Trophoblast cell (in vitro differentiated cells and primary cell): ENCODE data around the gene TMEM30A.
A peak's percentile ranks its signal among the peaks of the same experiment; 100 is the strongest.

Experiments
- DNase-seq, 2 donors: peaks; one replicate each; pipeline ENCODE4 v3.0.0-alpha.2; 2016
- H2AFZ ChIP-seq: 2 replicates; pipeline ENCODE4 v1.6.1; 2013; ENCODE audit warnings: low read length, moderate library complexity, mild to moderate bottlenecking; ENCODE audit not compliant: insufficient read depth, poor library complexity
- H2AK5ac ChIP-seq: 2 replicates; pipeline ENCODE4 v1.6.1; 2013; ENCODE audit warnings: mild to moderate bottlenecking, low read length
- H2BK120ac ChIP-seq: 2 replicates; pipeline ENCODE4 v1.6.1; 2013; ENCODE audit warnings: low read length, mild to moderate bottlenecking, moderate library complexity; ENCODE audit not compliant: insufficient read depth, poor library complexity
- H2BK12ac ChIP-seq: 2 replicates; pipeline ENCODE4 v1.6.1; 2013; ENCODE audit warnings: mild to moderate bottlenecking, low read length, moderate library complexity
- H2BK5ac ChIP-seq: 2 replicates; pipeline ENCODE4 v1.6.1; 2013; ENCODE audit warnings: low read length, low read depth, moderate library complexity, mild to moderate bottlenecking; ENCODE audit not compliant: poor library complexity
- H3K14ac ChIP-seq: 2 replicates; pipeline ENCODE4 v1.6.1; 2013; ENCODE audit warnings: mild to moderate bottlenecking, low read length
- H3K18ac ChIP-seq: 2 replicates; pipeline ENCODE4 v1.6.1; 2013; ENCODE audit warnings: mild to moderate bottlenecking, low read length
- H3K23ac ChIP-seq: 2 replicates; pipeline ENCODE4 v1.6.1; 2013; ENCODE audit warnings: low read length
- H3K27ac ChIP-seq: 2 replicates; pipeline ENCODE4 v1.5.1; 2013; ENCODE audit warnings: low read depth, mild to moderate bottlenecking, inconsistent platforms, low read length, moderate library complexity
- H3K27me3 ChIP-seq: 2 replicates; pipeline ENCODE4 v1.6.1; 2013; ENCODE audit warnings: inconsistent platforms, mild to moderate bottlenecking, low read length, moderate library complexity; ENCODE audit not compliant: insufficient read depth
- H3K36me3 ChIP-seq, 2 experiments: 1 replicate in 1 of 2; 2 replicates in 1 of 2; pipeline ENCODE4 v1.6.1; 2013; ENCODE audit warnings: low read length in 2 of 2, mild to moderate bottlenecking in 2 of 2, moderate library complexity in 1 of 2; ENCODE audit not compliant: insufficient read depth in 2 of 2, control insufficient read depth in 1 of 2
- H3K4ac ChIP-seq: 2 replicates; pipeline ENCODE4 v1.6.1; 2013; ENCODE audit warnings: low read depth, mild to moderate bottlenecking, low read length, moderate library complexity
- H3K4me1 ChIP-seq, 2 experiments: 1 replicate in 1 of 2; 2 replicates in 1 of 2; pipeline ENCODE4 v1.6.1; 2013; ENCODE audit warnings: low read length in 2 of 2, mild to moderate bottlenecking in 2 of 2, moderate library complexity in 1 of 2; ENCODE audit not compliant: insufficient read depth in 2 of 2, control insufficient read depth in 1 of 2
- H3K4me2 ChIP-seq: 2 replicates; pipeline ENCODE4 v1.6.1; 2013; ENCODE audit warnings: inconsistent platforms, mild to moderate bottlenecking, low read length, moderate library complexity
- H3K4me3 ChIP-seq: 2 replicates; pipeline ENCODE4 v1.5.1; 2013; ENCODE audit warnings: mild to moderate bottlenecking, low read depth, low read length, inconsistent platforms
- H3K79me1 ChIP-seq: one replicate; pipeline ENCODE4 v1.6.1; 2013; ENCODE audit warnings: low read length
- H3K79me2 ChIP-seq: 2 replicates; pipeline ENCODE4 v1.6.1; 2013; ENCODE audit warnings: low read length, mild to moderate bottlenecking; ENCODE audit not compliant: control insufficient read depth, insufficient read depth, poor library complexity
- H3K9ac ChIP-seq: 2 replicates; pipeline ENCODE4 v1.6.1; 2013; ENCODE audit warnings: mild to moderate bottlenecking, low read length
- H3K9me3 ChIP-seq: 2 replicates; pipeline ENCODE4 v1.6.1; 2013; ENCODE audit warnings: low read depth, mild to moderate bottlenecking, control low read depth, inconsistent platforms, low read length; ENCODE audit not compliant: insufficient read depth
- H4K12ac ChIP-seq: 2 replicates; pipeline ENCODE4 v1.6.1; 2013; ENCODE audit warnings: low read depth, mild to moderate bottlenecking, low read length, moderate library complexity
- H4K8ac ChIP-seq: 2 replicates; pipeline ENCODE4 v1.6.1; 2013; ENCODE audit warnings: low read depth, mild to moderate bottlenecking, low read length, moderate library complexity
- H4K91ac ChIP-seq: one replicate; pipeline ENCODE4 v1.6.1; 2013; ENCODE audit warnings: low read depth, mild to moderate bottlenecking, low read length, moderate library complexity
- WGBS: extraction: QIAGEN DNeasy Blood & Tissue Kit; methylation state at CpG from one replicate; pipeline ENCODE4 v1.1.7; 2013; ENCODE audit warnings: missing lambda C conversion rate; ENCODE audit not compliant: insufficient read length, insufficient coverage; ENCODE audit errors: extremely low coverage; 5-methylcytosine and 5-hydroxymethylcytosine counted together

The TMEM30A gene

DNA sequence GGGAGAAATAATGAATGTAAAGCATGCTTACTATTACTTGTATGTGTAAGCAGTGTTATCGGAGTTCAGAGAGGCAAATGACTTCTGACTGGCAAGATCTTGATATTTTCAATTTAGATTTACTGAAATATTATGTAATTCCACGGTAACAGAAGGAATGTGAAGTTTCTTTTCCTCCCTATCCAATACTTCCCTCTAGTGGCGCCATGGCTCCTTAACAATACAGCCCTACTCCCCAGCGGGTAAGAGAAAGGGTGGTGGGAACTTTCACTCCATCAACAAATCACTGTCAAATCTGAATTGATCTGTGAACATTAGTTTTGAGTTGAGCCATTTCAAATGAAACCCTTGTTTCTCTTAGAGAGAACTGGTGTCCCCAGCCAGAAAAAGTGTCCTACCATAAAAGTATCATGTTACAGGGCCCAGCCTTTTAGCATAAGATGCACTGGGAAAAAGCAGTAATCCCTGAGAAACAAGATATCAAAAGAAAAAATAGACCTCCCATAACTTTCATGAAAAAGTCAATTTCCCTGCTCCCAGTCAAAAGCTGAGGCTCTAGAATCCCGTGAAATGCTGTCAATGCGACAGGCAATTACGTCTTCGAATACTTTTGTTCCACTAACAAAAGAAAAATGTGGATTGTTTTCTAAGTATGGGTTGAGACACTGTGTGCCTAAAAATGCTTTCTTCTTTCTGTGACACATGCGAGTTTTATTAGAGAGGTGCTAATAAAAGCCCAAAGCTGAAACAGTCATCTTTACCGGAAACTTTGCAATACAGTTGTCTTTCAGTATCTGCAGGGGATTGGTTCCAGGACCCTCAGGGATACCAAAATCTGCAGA, 53.9 kb downstream of the TMEM30A start:
- H4K12ac ChIP-seq, result no peak overlapping the region
- H3K9me3 ChIP-seq, result no peaks in the 10 kb centered on the region
- no peak overlapping the region for H4K8ac ChIP-seq
- no peak overlapping the region for H3K4me3 ChIP-seq
- no CpG with 5 or more reads among the region's 10 CpGs for WGBS
- peak; percentile 16 to 77 for DNase-seq
- H2BK12ac ChIP-seq, result no peak overlapping the region
- no peaks in the 10 kb centered on the region for H3K4me1 ChIP-seq
- H3K18ac ChIP-seq, result no peak overlapping the region
- H3K9ac ChIP-seq, result peak overlapping the region; percentile 23
- no peak overlapping the region for H4K91ac ChIP-seq
- H2BK5ac ChIP-seq, result no peak overlapping the region
- no peaks in the 10 kb centered on the region for H3K27me3 ChIP-seq
- no peak overlapping the region for H3K27ac ChIP-seq
- no peak overlapping the region for H3K4me2 ChIP-seq
- no peak overlapping the region for H3K14ac ChIP-seq
- H3K79me2 ChIP-seq, result no peaks in the 10 kb centered on the region
- no peaks in the 10 kb centered on the region for H3K79me1 ChIP-seq
- H3K4ac ChIP-seq, result no peak overlapping the region
- no peak overlapping the region for H3K23ac ChIP-seq
- no peak overlapping the region for H2BK120ac ChIP-seq
- H2AFZ ChIP-seq, result no peak overlapping the region
- H3K36me3 ChIP-seq, result no peaks in the 10 kb centered on the region
- H2AK5ac ChIP-seq, result no peak overlapping the region

DNA sequence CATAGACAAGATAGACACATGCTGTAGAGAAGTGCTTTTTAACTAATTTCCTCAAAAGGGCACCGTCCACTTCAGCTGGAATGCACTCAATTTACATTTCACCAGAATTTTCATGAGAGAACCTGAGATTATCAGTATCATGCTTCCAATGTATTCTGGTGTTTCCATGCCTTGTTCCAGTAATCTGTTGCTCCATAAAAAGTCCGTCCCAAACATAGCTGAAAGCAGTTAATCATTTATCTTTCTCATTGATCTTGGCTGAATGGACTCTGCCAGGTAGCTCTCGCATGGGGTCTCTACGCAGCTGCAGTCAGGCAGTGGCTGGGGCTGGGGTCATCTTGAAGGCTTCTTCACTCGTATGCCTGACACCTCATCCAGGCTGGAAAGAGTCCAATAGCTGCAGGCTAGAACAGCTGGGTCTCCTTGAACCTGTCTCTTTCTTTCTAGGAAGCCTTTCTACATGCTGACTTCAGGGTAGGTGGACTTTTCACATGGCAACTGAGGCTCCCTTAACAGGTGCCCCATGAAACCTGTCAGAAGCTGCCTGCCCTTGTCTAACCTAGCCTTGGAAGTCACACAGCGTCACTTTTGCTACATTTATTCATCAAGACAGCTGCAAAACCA, 60.2 kb downstream of the TMEM30A start:
- Histone ChIP-seq H2AFZ (no peak overlapping the region), H2AK5ac (no peak overlapping the region), H3K4me3 (no peak overlapping the region), H4K12ac (no peak overlapping the region), H2BK5ac (no peak overlapping the region), H2BK12ac (no peak overlapping the region), H3K18ac (no peak overlapping the region), H4K91ac (no peak overlapping the region), H3K79me2 (no peaks in the 10 kb centered on the region), H3K4me1 (no peaks in the 10 kb centered on the region), H3K23ac (no peak overlapping the region), H3K4ac (no peak overlapping the region), H3K14ac (no peak overlapping the region), H3K9me3 (no peaks in the 10 kb centered on the region), H2BK120ac (no peak overlapping the region), H3K9ac (no peak overlapping the region), H3K36me3 (no peaks in the 10 kb centered on the region), H3K27me3 (no peaks in the 10 kb centered on the region), H3K79me1 (no peaks in the 10 kb centered on the region), H3K27ac (no peak overlapping the region), H3K4me2 (no peak overlapping the region), H4K8ac (no peak overlapping the region)
- DNase-seq, result no peak
- WGBS, result no CpG with 5 or more reads among the region's 6 CpGs

DNA sequence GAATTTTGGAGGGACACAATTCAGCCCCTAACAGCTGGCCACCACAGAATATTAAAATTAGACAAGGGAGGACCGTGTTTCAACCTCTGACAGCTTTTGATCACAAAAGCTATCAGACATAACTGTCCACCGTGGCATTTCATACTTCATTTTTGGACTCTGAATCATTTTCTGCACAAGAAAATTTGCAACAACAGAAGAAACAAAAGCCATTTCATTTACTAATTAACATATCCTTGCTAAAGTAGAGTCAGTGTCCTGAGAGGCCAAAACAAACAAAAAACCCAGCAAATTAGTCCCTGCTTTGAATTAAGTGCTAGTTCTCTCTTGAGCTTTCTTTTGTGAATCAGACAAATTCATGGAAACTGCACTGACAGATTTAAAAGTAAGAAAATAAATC, 61.2 kb downstream of the TMEM30A start:
- H3K4ac ChIP-seq, result no peak overlapping the region
- no peak overlapping the region for H3K4me2 ChIP-seq
- no peaks in the 10 kb centered on the region for H3K36me3 ChIP-seq
- no peaks in the 10 kb centered on the region for H3K27me3 ChIP-seq
- no peak overlapping the region for H2BK5ac ChIP-seq
- DNase-seq, result peak in 1 of 2 donors; percentile 21
- H3K9me3 ChIP-seq, result no peaks in the 10 kb centered on the region
- H3K79me1 ChIP-seq, result no peaks in the 10 kb centered on the region
- H4K12ac ChIP-seq, result no peak overlapping the region
- H3K18ac ChIP-seq, result no peak overlapping the region
- no peak overlapping the region for H3K23ac ChIP-seq
- H4K8ac ChIP-seq, result no peak overlapping the region
- H3K9ac ChIP-seq, result no peak overlapping the region
- no peak overlapping the region for H3K4me3 ChIP-seq
- H3K4me1 ChIP-seq, result no peaks in the 10 kb centered on the region
- no CpG with 5 or more reads among the region's 2 CpGs for WGBS
- no peak overlapping the region for H2BK120ac ChIP-seq
- H2AK5ac ChIP-seq, result no peak overlapping the region
- H3K79me2 ChIP-seq, result no peaks in the 10 kb centered on the region
- no peak overlapping the region for H2AFZ ChIP-seq
- H2BK12ac ChIP-seq, result no peak overlapping the region
- H3K14ac ChIP-seq, result no peak overlapping the region
- H3K27ac ChIP-seq, result no peak overlapping the region
- H4K91ac ChIP-seq, result no peak overlapping the region

DNA sequence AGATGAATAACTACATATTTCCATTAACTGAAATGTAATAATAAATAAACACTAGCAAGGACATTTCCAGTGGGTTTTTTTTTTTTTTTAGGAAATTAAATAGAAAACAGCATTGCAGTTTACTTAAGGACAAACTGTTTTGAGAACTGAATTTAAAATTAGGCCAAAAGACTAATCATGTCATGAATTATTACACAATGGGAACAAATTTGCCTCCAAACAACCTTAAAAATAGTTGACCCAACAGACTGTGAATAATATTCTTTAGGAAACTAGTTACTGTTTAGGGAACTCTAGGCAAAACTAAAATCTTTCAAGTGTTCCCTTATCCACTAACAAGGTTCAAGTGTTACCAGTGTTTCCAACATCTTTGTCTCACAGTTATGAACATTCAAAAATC, 62.3 kb downstream of the TMEM30A start:
- no peak overlapping the region for H3K4ac ChIP-seq
- H2BK12ac ChIP-seq, result no peak overlapping the region
- H4K8ac ChIP-seq, result no peak overlapping the region
- no peaks in the 10 kb centered on the region for H3K79me1 ChIP-seq
- no peak overlapping the region for H3K4me3 ChIP-seq
- H3K23ac ChIP-seq, result no peak overlapping the region
- H3K9ac ChIP-seq, result no peak overlapping the region
- no peak overlapping the region for H2AFZ ChIP-seq
- H3K4me2 ChIP-seq, result no peak overlapping the region
- H3K4me1 ChIP-seq, result no peaks in the 10 kb centered on the region
- no peak overlapping the region for H3K27ac ChIP-seq
- no peak overlapping the region for H4K12ac ChIP-seq
- H3K36me3 ChIP-seq, result no peaks in the 10 kb centered on the region
- no peaks in the 10 kb centered on the region for H3K79me2 ChIP-seq
- no peaks in the 10 kb centered on the region for H3K9me3 ChIP-seq
- no peak overlapping the region for H4K91ac ChIP-seq
- no peak for DNase-seq
- no peak overlapping the region for H2BK120ac ChIP-seq
- H3K27me3 ChIP-seq, result no peaks in the 10 kb centered on the region
- H3K14ac ChIP-seq, result no peak overlapping the region
- no peak overlapping the region for H3K18ac ChIP-seq
- H2AK5ac ChIP-seq, result no peak overlapping the region
- H2BK5ac ChIP-seq, result no peak overlapping the region
